Measurements from ENCODE around the gene SLC2A4RG. TPM values are rescaled to one million over a fixed set of nuclear protein-coding genes. Genes with fewer than 3 reads are reported as not detected.

SLC2A4RG gene
- total and polyA plus RNA-seq, 2 donors = 33.4 to 66.1 TPM

DNA sequence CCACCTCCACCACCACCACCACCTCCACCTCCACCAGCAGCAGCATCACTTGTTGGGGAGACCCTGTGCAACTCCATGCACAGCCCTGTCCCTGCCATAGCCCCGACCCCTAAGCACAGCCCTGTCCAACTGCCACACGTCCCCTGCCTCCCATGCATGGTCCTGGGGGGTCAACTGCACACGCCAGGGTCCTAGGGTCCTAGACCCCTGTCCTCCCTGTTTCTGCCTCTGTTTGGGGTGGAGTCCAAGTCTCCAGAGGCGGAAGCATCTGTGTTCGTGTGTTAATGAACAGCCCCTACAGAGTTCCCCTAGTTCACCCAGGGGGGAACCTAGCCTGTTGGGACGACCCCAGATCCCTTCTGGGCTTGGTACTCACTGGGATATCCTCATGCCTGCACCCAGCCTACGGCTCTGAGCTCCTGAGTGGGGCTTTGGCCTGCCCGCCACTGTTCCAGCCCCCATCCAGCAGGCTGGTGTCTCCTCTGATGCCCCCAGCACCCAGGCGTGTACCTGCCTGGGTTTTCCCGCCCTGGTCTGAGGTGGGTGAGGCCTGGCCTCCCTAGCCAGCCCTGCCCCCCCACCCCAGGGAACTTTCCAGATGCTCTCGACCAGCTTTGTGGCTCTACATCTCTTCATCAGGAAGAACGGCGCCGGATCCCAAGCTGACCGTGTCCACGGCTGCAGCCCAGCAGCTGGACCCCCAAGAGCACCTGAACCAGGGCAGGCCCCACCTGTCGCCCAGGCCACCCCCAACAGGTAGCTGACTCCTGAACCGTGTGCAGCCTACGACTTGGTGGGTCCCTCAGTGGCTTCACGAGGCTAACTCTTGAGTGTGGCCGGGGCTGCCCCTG is 45.6 kb upstream of the SLC2A4RG start:
- H3K27ac ChIP-seq (ENCODE audit: low read depth in 1 of 2, low read length in 1 of 2) = no peak overlapping the region
- no peak overlapping the region for H3K4me3 ChIP-seq (ENCODE audit: low read length in 2 of 2)
- WGBS = 95% methylated on average over 21 of the region's 21 CpGs
- DNase-seq (ENCODE audit: low read depth in 6 of 9, low spot score in 9 of 9) = no peak
- no peaks in the 10 kb centered on the region for H3K9me3 ChIP-seq (ENCODE audit: control insufficient read depth in 2 of 2, insufficient read depth in 1 of 2, low read length in 1 of 2)
- H3K27me3 ChIP-seq (ENCODE audit: control insufficient read depth in 2 of 2, insufficient read depth in 1 of 2, low read length in 1 of 2) = peaks cover 0 to 5% of the 10 kb centered on the region in 2 donors
- peaks cover 10 to 31% of the 10 kb centered on the region in 2 donors for H3K36me3 ChIP-seq (ENCODE audit: control insufficient read depth in 2 of 2, insufficient read depth in 2 of 2, low read length in 1 of 2)
- H3K4me1 ChIP-seq (ENCODE audit: control insufficient read depth in 2 of 2, insufficient read depth in 2 of 2, low read length in 2 of 2) = peaks cover 15 to 32% of the 10 kb centered on the region in 2 donors

DNA sequence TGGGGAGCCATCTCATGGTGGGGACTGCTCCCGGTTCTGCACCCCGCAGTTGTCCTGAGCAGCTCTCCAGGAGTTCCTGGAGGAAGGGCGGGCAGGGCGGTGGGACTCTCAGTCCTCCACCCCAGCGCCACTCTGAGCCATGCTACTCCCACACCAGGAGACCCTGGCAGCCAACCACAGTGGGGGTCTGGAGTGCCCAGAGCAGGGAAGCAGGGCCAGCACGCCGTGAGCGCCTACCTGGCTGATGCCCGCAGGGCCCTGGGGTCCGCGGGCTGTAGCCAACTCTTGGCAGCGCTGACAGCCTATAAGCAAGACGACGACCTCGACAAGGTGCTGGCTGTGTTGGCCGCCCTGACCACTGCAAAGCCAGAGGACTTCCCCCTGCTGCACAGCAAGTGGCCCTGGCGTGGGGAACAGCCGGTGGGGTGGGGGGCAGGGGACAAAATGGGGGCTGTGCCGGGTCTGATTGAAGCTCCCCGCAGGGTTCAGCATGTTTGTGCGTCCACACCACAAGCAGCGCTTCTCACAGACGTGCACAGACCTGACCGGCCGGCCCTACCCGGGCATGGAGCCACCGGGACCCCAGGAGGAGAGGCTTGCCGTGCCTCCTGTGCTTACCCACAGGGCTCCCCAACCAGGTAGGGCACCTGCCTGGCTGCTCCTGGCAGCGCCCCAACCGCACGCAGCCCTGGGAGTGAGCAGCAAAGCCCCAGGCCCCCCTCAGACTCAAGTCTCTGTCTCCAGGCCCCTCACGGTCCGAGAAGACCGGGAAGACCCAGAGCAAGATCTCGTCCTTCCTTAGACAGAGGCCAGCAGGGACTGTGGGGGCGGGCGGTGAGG is 44.8 kb upstream of the SLC2A4RG start:
- H3K4me3 ChIP-seq (ENCODE audit: low read length in 2 of 2) = no peak overlapping the region
- peaks cover 15 to 38% of the 10 kb centered on the region in 2 donors for H3K4me1 ChIP-seq (ENCODE audit: control insufficient read depth in 2 of 2, insufficient read depth in 2 of 2, low read length in 2 of 2)
- DNase-seq (ENCODE audit: low read depth in 6 of 9, low spot score in 9 of 9) = no peak
- WGBS = 96% methylated on average over 37 of the region's 37 CpGs
- peaks cover 14 to 31% of the 10 kb centered on the region in 2 donors for H3K36me3 ChIP-seq (ENCODE audit: control insufficient read depth in 2 of 2, insufficient read depth in 2 of 2, low read length in 1 of 2)
- no peak overlapping the region for H3K27ac ChIP-seq (ENCODE audit: low read depth in 1 of 2, low read length in 1 of 2)
- peaks cover 0 to 5% of the 10 kb centered on the region in 2 donors for H3K27me3 ChIP-seq (ENCODE audit: control insufficient read depth in 2 of 2, insufficient read depth in 1 of 2, low read length in 1 of 2)
- no peaks in the 10 kb centered on the region for H3K9me3 ChIP-seq (ENCODE audit: control insufficient read depth in 2 of 2, insufficient read depth in 1 of 2, low read length in 1 of 2)

- Histone ChIP-seq H3K4me1 (ENCODE audit: control insufficient read depth in 2 of 2, insufficient read depth in 2 of 2, low read length in 2 of 2) (peaks cover 15 to 38% of the 10 kb centered on the region in 2 donors), H3K27me3 (ENCODE audit: control insufficient read depth in 2 of 2, insufficient read depth in 1 of 2, low read length in 1 of 2) (peaks cover 0 to 5% of the 10 kb centered on the region in 2 donors), H3K4me3 (ENCODE audit: low read length in 2 of 2) (no peak overlapping the region), H3K36me3 (ENCODE audit: control insufficient read depth in 2 of 2, insufficient read depth in 2 of 2, low read length in 1 of 2) (peaks cover 21 to 37% of the 10 kb centered on the region in 2 donors), H3K9me3 (ENCODE audit: control insufficient read depth in 2 of 2, insufficient read depth in 1 of 2, low read length in 1 of 2) (no peaks in the 10 kb centered on the region), H3K27ac (ENCODE audit: low read depth in 1 of 2, low read length in 1 of 2) (peak overlapping the region; percentile 25 to 33)
- WGBS = 85% methylated on average over 25 of the region's 25 CpGs
- no peak for DNase-seq (ENCODE audit: low read depth in 6 of 9, low spot score in 9 of 9)
Measured at GRCh38 chr20:63695424-63696305, 43.9 kb upstream of the SLC2A4RG start.

DNA sequence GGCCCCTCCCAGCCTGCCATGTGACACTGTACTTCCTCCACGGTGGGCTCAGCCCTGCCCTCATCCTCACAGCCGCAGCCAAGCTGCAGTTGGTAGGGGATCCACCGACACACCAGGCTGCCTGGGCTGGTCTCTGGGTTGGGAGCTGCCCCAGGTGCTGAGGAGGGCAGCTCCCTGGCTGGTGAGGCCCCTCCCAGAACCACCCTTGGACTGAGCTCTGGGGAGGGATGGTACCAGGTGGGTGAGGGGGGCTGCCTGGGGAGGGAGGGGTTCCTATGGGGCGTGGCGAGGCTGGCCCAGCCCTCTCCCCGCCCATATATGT is 43.3 kb upstream of the SLC2A4RG start:
- DNase-seq (ENCODE audit: low read depth in 6 of 9, low spot score in 9 of 9) = peak in 8 of 9 donors; percentile 44 to 86 (median 62)
- H3K4me1 ChIP-seq (ENCODE audit: control insufficient read depth in 2 of 2, insufficient read depth in 2 of 2, low read length in 2 of 2) = peaks cover 15 to 38% of the 10 kb centered on the region in 2 donors
- 7% methylated on average over 6 of the region's 6 CpGs for WGBS
- H3K4me3 ChIP-seq (ENCODE audit: low read length in 2 of 2) = peak overlapping the region; percentile 14 to 25
- no peaks in the 10 kb centered on the region for H3K9me3 ChIP-seq (ENCODE audit: control insufficient read depth in 2 of 2, insufficient read depth in 1 of 2, low read length in 1 of 2)
- peaks cover 21 to 34% of the 10 kb centered on the region in 2 donors for H3K36me3 ChIP-seq (ENCODE audit: control insufficient read depth in 2 of 2, insufficient read depth in 2 of 2, low read length in 1 of 2)
- H3K27ac ChIP-seq (ENCODE audit: low read depth in 1 of 2, low read length in 1 of 2) = peak overlapping the region; percentile 25 to 33
- peaks cover 0 to 5% of the 10 kb centered on the region in 2 donors for H3K27me3 ChIP-seq (ENCODE audit: control insufficient read depth in 2 of 2, insufficient read depth in 1 of 2, low read length in 1 of 2)

- WGBS = 15% methylated on average over 52 of the region's 52 CpGs
- Histone ChIP-seq H3K27me3 (ENCODE audit: control insufficient read depth in 2 of 2, insufficient read depth in 1 of 2, low read length in 1 of 2) (peaks cover 0 to 5% of the 10 kb centered on the region in 2 donors), H3K36me3 (ENCODE audit: control insufficient read depth in 2 of 2, insufficient read depth in 2 of 2, low read length in 1 of 2) (peaks cover 21 to 33% of the 10 kb centered on the region in 2 donors), H3K4me3 (ENCODE audit: low read length in 2 of 2) (peak within 1 kb of the TSS; percentile 14 to 25), H3K4me1 (ENCODE audit: control insufficient read depth in 2 of 2, insufficient read depth in 2 of 2, low read length in 2 of 2) (peaks cover 15 to 38% of the 10 kb centered on the region in 2 donors), H3K27ac (ENCODE audit: low read depth in 1 of 2, low read length in 1 of 2) (peak within 1 kb of the TSS; percentile 25 to 33), H3K9me3 (ENCODE audit: control insufficient read depth in 2 of 2, insufficient read depth in 1 of 2, low read length in 1 of 2) (no peaks in the 10 kb centered on the region)
- DNase-seq (ENCODE audit: low read depth in 6 of 9, low spot score in 9 of 9) = no peak
Measured at GRCh38 chr20:63696628-63697356, 42.8 kb upstream of the SLC2A4RG start, which contains the start of gene TNFRSF6B. TSS of gene TNFRSF6B (plus strand) at chr20:63696652. CDS start at chr20:63696768, 116 bp downstream.

DNA sequence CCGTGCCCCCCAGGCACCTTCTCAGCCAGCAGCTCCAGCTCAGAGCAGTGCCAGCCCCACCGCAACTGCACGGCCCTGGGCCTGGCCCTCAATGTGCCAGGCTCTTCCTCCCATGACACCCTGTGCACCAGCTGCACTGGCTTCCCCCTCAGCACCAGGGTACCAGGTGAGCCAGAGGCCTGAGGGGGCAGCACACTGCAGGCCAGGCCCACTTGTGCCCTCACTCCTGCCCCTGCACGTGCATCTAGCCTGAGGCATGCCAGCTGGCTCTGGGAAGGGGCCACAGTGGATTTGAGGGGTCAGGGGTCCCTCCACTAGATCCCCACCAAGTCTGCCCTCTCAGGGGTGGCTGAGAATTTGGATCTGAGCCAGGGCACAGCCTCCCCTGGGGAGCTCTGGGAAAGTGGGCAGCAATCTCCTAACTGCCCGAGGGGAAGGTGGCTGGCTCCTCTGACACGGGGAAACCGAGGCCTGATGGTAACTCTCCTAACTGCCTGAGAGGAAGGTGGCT is 42.2 kb upstream of the SLC2A4RG start:
- Histone ChIP-seq H3K9me3 (ENCODE audit: control insufficient read depth in 2 of 2, insufficient read depth in 1 of 2, low read length in 1 of 2) (no peaks in the 10 kb centered on the region), H3K36me3 (ENCODE audit: control insufficient read depth in 2 of 2, insufficient read depth in 2 of 2, low read length in 1 of 2) (peaks cover 21 to 27% of the 10 kb centered on the region in 2 donors), H3K27me3 (ENCODE audit: control insufficient read depth in 2 of 2, insufficient read depth in 1 of 2, low read length in 1 of 2) (peaks cover 0 to 5% of the 10 kb centered on the region in 2 donors), H3K4me1 (ENCODE audit: control insufficient read depth in 2 of 2, insufficient read depth in 2 of 2, low read length in 2 of 2) (peaks cover 15 to 38% of the 10 kb centered on the region in 2 donors), H3K4me3 (ENCODE audit: low read length in 2 of 2) (peak overlapping the region in 1 of 2 donors; percentile 14), H3K27ac (ENCODE audit: low read depth in 1 of 2, low read length in 1 of 2) (peak overlapping the region in 1 of 2 donors; percentile 20)
- DNase-seq (ENCODE audit: low read depth in 6 of 9, low spot score in 9 of 9) = peak in 1 of 9 donors; percentile 21
- 66% methylated on average over 7 of the region's 7 CpGs for WGBS

DNA sequence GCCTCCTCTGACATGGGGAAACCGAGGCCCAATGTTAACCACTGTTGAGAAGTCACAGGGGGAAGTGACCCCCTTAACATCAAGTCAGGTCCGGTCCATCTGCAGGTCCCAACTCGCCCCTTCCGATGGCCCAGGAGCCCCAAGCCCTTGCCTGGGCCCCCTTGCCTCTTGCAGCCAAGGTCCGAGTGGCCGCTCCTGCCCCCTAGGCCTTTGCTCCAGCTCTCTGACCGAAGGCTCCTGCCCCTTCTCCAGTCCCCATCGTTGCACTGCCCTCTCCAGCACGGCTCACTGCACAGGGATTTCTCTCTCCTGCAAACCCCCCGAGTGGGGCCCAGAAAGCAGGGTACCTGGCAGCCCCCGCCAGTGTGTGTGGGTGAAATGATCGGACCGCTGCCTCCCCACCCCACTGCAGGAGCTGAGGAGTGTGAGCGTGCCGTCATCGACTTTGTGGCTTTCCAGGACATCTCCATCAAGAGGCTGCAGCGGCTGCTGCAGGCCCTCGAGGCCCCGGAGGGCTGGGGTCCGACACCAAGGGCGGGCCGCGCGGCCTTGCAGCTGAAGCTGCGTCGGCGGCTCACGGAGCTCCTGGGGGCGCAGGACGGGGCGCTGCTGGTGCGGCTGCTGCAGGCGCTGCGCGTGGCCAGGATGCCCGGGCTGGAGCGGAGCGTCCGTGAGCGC is 41.6 kb upstream of the SLC2A4RG start:
- Histone ChIP-seq H3K4me3 (ENCODE audit: low read length in 2 of 2) (no peak overlapping the region), H3K4me1 (ENCODE audit: control insufficient read depth in 2 of 2, insufficient read depth in 2 of 2, low read length in 2 of 2) (peaks cover 15 to 38% of the 10 kb centered on the region in 2 donors), H3K36me3 (ENCODE audit: control insufficient read depth in 2 of 2, insufficient read depth in 2 of 2, low read length in 1 of 2) (peaks cover 21 to 29% of the 10 kb centered on the region in 2 donors), H3K27ac (ENCODE audit: low read depth in 1 of 2, low read length in 1 of 2) (peak overlapping the region in 1 of 2 donors; percentile 25), H3K27me3 (ENCODE audit: control insufficient read depth in 2 of 2, insufficient read depth in 1 of 2, low read length in 1 of 2) (peaks cover 0 to 5% of the 10 kb centered on the region in 2 donors), H3K9me3 (ENCODE audit: control insufficient read depth in 2 of 2, insufficient read depth in 1 of 2, low read length in 1 of 2) (no peaks in the 10 kb centered on the region)
- 94% methylated on average over 40 of the region's 40 CpGs for WGBS
- DNase-seq (ENCODE audit: low read depth in 6 of 9, low spot score in 9 of 9) = no peak

Measured in thymus (tissue), 11 donors.